ENCODE results near the gene PCYOX1L. TPM values are rescaled to one million over a fixed set of nuclear protein-coding genes. Genes with fewer than 3 reads are reported as not detected.

Gene PCYOX1L
- total and polyA plus RNA-seq, 2 donors (not counting 1 experiment from before 2014, with no cell fraction given), result 7.6 to 9.1 TPM

- H3K4me2 ChIP-seq (ENCODE audit: extremely low read depth, insufficient read depth, low read length), result peak overlapping the region; percentile 80
- peak overlapping the region; percentile 62 to 88 (median 75) for H3K4me3 ChIP-seq (replicated peaks in 1 of 4; ENCODE audit: control extremely low read depth in 1 of 4, insufficient read depth in 1 of 4, low read depth in 3 of 4, low read length in 4 of 4)
- H4K20me1 ChIP-seq (ENCODE audit: control insufficient read depth, extremely low read depth, insufficient read depth, low read length), result no peaks in the 10 kb centered on the region
- H3K9ac ChIP-seq (ENCODE audit: insufficient read depth, low read length), result peak overlapping the region; percentile 67
- peaks cover 6% of the 10 kb centered on the region for H3K4me1 ChIP-seq (ENCODE audit: control insufficient read depth, extremely low read depth, insufficient read depth, low read length)
- H3K27me3 ChIP-seq (ENCODE audit: control insufficient read depth, insufficient read depth, low read length), result no peaks in the 10 kb centered on the region
- H3K9me3 ChIP-seq (ENCODE audit: control insufficient read depth, insufficient read depth, low read depth, low read length), result no peaks in the 10 kb centered on the region
- no peaks in the 10 kb centered on the region for H3K79me2 ChIP-seq (ENCODE audit: control insufficient read depth, insufficient read depth, low read length)
- H2AFZ ChIP-seq (ENCODE audit: low read length), result peak overlapping the region; percentile 77
- TF ChIP-seq CTCF (conservative IDR thresholded peaks at IDR 0.05 in 1 of 2, IDR thresholded peaks at IDR 0.05 in 1 of 2; ENCODE audit: low read depth in 1 of 2, low read length in 2 of 2), result no peak
- no peak for TF ChIP-seq EZH2 (IDR thresholded peaks at IDR 0.05; ENCODE audit: low read length, missing control alignments)
- no peak for DNase-seq (ENCODE audit: low read depth in 2 of 2)
- H3K36me3 ChIP-seq (ENCODE audit: control insufficient read depth, insufficient read depth, low read length), result peaks cover 2% of the 10 kb centered on the region
- H3K27ac ChIP-seq (ENCODE audit: insufficient read depth, low read length), result peak overlapping the region; percentile 65
Measured at GRCh38 chr5:149358294-149358651, 427 bp downstream of the PCYOX1L start.

- no peak overlapping the region for H3K9ac ChIP-seq (ENCODE audit: insufficient read depth, low read length)
- peaks cover 6% of the 10 kb centered on the region for H3K4me1 ChIP-seq (ENCODE audit: control insufficient read depth, extremely low read depth, insufficient read depth, low read length)
- H4K20me1 ChIP-seq (ENCODE audit: control insufficient read depth, extremely low read depth, insufficient read depth, low read length), result no peaks in the 10 kb centered on the region
- peak overlapping the region in 3 of 4 experiments; percentile 62 to 88 (median 68) for H3K4me3 ChIP-seq (replicated peaks in 1 of 4; ENCODE audit: control extremely low read depth in 1 of 4, insufficient read depth in 1 of 4, low read depth in 3 of 4, low read length in 4 of 4)
- H2AFZ ChIP-seq (ENCODE audit: low read length), result no peak overlapping the region
- no peaks in the 10 kb centered on the region for H3K79me2 ChIP-seq (ENCODE audit: control insufficient read depth, insufficient read depth, low read length)
- peak overlapping the region; percentile 80 for H3K4me2 ChIP-seq (ENCODE audit: extremely low read depth, insufficient read depth, low read length)
- TF ChIP-seq EZH2 (IDR thresholded peaks at IDR 0.05; ENCODE audit: low read length, missing control alignments) (no peak), CTCF (conservative IDR thresholded peaks at IDR 0.05 in 1 of 2, IDR thresholded peaks at IDR 0.05 in 1 of 2; ENCODE audit: low read depth in 1 of 2, low read length in 2 of 2) (no peak)
- peaks cover 2% of the 10 kb centered on the region for H3K36me3 ChIP-seq (ENCODE audit: control insufficient read depth, insufficient read depth, low read length)
- DNase-seq (ENCODE audit: low read depth in 2 of 2), result no peak
- no peak overlapping the region for H3K27ac ChIP-seq (ENCODE audit: insufficient read depth, low read length)
- H3K9me3 ChIP-seq (ENCODE audit: control insufficient read depth, insufficient read depth, low read depth, low read length), result no peaks in the 10 kb centered on the region
- no peaks in the 10 kb centered on the region for H3K27me3 ChIP-seq (ENCODE audit: control insufficient read depth, insufficient read depth, low read length)
Measured at GRCh38 chr5:149358868-149359495, 1.1 kb downstream of the PCYOX1L start.

GRCh38 chr5:149360272-149360671, 2.4 kb downstream of the PCYOX1L start:
- Histone ChIP-seq H3K4me1 (ENCODE audit: control insufficient read depth, extremely low read depth, insufficient read depth, low read length) (peaks cover 6% of the 10 kb centered on the region), H3K36me3 (ENCODE audit: control insufficient read depth, insufficient read depth, low read length) (no peaks in the 10 kb centered on the region), H2AFZ (ENCODE audit: low read length) (no peak overlapping the region), H4K20me1 (ENCODE audit: control insufficient read depth, extremely low read depth, insufficient read depth, low read length) (no peaks in the 10 kb centered on the region), H3K9me3 (ENCODE audit: control insufficient read depth, insufficient read depth, low read depth, low read length) (no peaks in the 10 kb centered on the region), H3K27ac (ENCODE audit: insufficient read depth, low read length) (no peak overlapping the region), H3K79me2 (ENCODE audit: control insufficient read depth, insufficient read depth, low read length) (no peaks in the 10 kb centered on the region), H3K9ac (ENCODE audit: insufficient read depth, low read length) (no peak overlapping the region), H3K4me2 (ENCODE audit: extremely low read depth, insufficient read depth, low read length) (no peak overlapping the region), H3K27me3 (ENCODE audit: control insufficient read depth, insufficient read depth, low read length) (no peaks in the 10 kb centered on the region), H3K4me3 (replicated peaks in 1 of 4; ENCODE audit: control extremely low read depth in 1 of 4, insufficient read depth in 1 of 4, low read depth in 3 of 4, low read length in 4 of 4) (no peak overlapping the region)
- TF ChIP-seq CTCF (conservative IDR thresholded peaks at IDR 0.05 in 1 of 2, IDR thresholded peaks at IDR 0.05 in 1 of 2; ENCODE audit: low read depth in 1 of 2, low read length in 2 of 2) (no peak), EZH2 (IDR thresholded peaks at IDR 0.05; ENCODE audit: low read length, missing control alignments) (no peak)
- DNase-seq (ENCODE audit: low read depth in 2 of 2), result no peak

All from fibroblast of lung (primary cell).